Osteocyte (in vitro differentiated cells): ENCODE results near the gene RICTOR. TPM values are rescaled to one million over a fixed set of nuclear protein-coding genes. Genes with fewer than 3 reads are reported as not detected.
A peak's percentile ranks its signal among the peaks of the same experiment; 100 is the strongest.

Experiments
- DNase-seq: peaks from one replicate; pipeline ENCODE4 v3.0.0; 2021; ENCODE audit warnings: mixed read lengths; ENCODE audit not compliant: unreplicated experiment; ENCODE audit errors: extremely low spot score
- H3K27ac Mint-ChIP-seq: one replicate; pipeline ENCODE4 v1.8.0; 2021; ENCODE audit warnings: mild to moderate bottlenecking, mixed read lengths; ENCODE audit not compliant: unreplicated experiment
- H3K27me3 Mint-ChIP-seq: one replicate; pipeline ENCODE4 v1.8.0; 2021; ENCODE audit warnings: mixed read lengths; ENCODE audit not compliant: unreplicated experiment
- H3K36me3 Mint-ChIP-seq: one replicate; pipeline ENCODE4 v1.8.0; 2021; ENCODE audit warnings: mixed read lengths; ENCODE audit not compliant: unreplicated experiment
- H3K4me1 Mint-ChIP-seq: one replicate; pipeline ENCODE4 v1.8.0; 2021; ENCODE audit warnings: mixed read lengths; ENCODE audit not compliant: unreplicated experiment
- H3K4me3 Mint-ChIP-seq: one replicate; pipeline ENCODE4 v1.8.0; 2021; ENCODE audit warnings: mild to moderate bottlenecking, moderate library complexity, mixed read lengths; ENCODE audit not compliant: unreplicated experiment
- H3K9me3 Mint-ChIP-seq: one replicate; pipeline ENCODE4 v1.8.0; 2021; ENCODE audit warnings: mixed read lengths; ENCODE audit not compliant: unreplicated experiment
- CTCF ChIP-seq: fragments of 200-600 bp; sonication (generic); IDR thresholded peaks from 2 replicates; pipeline ENCODE4 v1.5.0; 2021; ENCODE audit warnings: antibody characterized with exemption, mild to moderate bottlenecking, moderate library complexity
- total RNA-seq: library from RNA; stranded (reverse); gene quantifications from 2 replicates; pipeline ENCODE4 v1.2.1, GENCODE V29; 2021

Gene RICTOR
- total RNA-seq, 1 donor from 2014 or later: 31.2 TPM

GRCh38 chr5:39106322-39106721, 32.1 kb upstream of the RICTOR start:
- Mint-ChIP-seq H3K9me3 (peaks cover 3% of the 10 kb centered on the region), H3K36me3 (no peaks in the 10 kb centered on the region), H3K27me3 (no peaks in the 10 kb centered on the region), H3K27ac (no peak overlapping the region), H3K4me1 (peaks cover 33% of the 10 kb centered on the region), H3K4me3 (no peak overlapping the region)
- TF ChIP-seq CTCF: peak; percentile 48
- no peak for DNase-seq

- DNase-seq: no peak
- Mint-ChIP-seq H3K9me3 (peaks cover 3% of the 10 kb centered on the region), H3K27me3 (no peaks in the 10 kb centered on the region), H3K4me1 (peaks cover 50% of the 10 kb centered on the region), H3K27ac (no peak overlapping the region), H3K36me3 (no peaks in the 10 kb centered on the region), H3K4me3 (no peak overlapping the region)
- no peak for TF ChIP-seq CTCF
Observed at GRCh38 chr5:39104221-39104620, 30.0 kb upstream of the RICTOR start.

GRCh38 chr5:39102684-39103155, 28.5 kb upstream of the RICTOR start:
- Mint-ChIP-seq H3K27me3 (no peaks in the 10 kb centered on the region), H3K27ac (peak overlapping the region; percentile 95), H3K4me1 (peaks cover 50% of the 10 kb centered on the region), H3K9me3 (peaks cover 3% of the 10 kb centered on the region), H3K36me3 (no peaks in the 10 kb centered on the region), H3K4me3 (no peak overlapping the region)
- DNase-seq: no peak
- TF ChIP-seq CTCF: no peak

- Mint-ChIP-seq H3K27me3 (no peaks in the 10 kb centered on the region), H3K27ac (peak overlapping the region; percentile 95), H3K4me1 (peaks cover 48% of the 10 kb centered on the region), H3K4me3 (no peak overlapping the region), H3K36me3 (no peaks in the 10 kb centered on the region), H3K9me3 (no peaks in the 10 kb centered on the region)
- no peak for DNase-seq
- no peak for TF ChIP-seq CTCF
Observed at GRCh38 chr5:39100851-39101396, 26.7 kb upstream of the RICTOR start.

GRCh38 chr5:39100301-39100850, 26.2 kb upstream of the RICTOR start:
- H3K4me3 Mint-ChIP-seq: no peak overlapping the region
- no peak for TF ChIP-seq CTCF
- H3K27ac Mint-ChIP-seq: peak overlapping the region; percentile 95
- no peaks in the 10 kb centered on the region for H3K9me3 Mint-ChIP-seq
- no peaks in the 10 kb centered on the region for H3K36me3 Mint-ChIP-seq
- H3K27me3 Mint-ChIP-seq: no peaks in the 10 kb centered on the region
- no peak for DNase-seq
- H3K4me1 Mint-ChIP-seq: peaks cover 48% of the 10 kb centered on the region
